ENCODE measurements around the gene VSNL1.

Gene VSNL1

DNA sequence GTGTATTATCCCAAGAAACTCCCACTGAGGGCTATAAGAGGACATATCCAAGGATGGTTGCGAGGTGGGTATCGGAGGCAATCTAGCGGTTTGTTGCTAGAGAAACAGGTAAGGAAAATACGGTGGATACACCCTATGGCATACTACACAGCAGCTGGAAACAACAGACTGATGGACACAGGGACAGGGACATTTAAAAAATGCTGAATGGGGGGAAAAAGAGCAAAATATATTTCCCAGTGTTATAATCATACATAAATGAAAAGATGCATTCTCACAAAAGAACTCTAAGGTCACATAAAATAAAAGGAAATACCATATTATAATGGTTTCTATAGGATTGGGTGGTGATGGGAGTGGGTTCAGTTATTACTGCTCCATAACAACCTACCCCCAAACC is 117.3 kb downstream of the VSNL1 start:
- Histone ChIP-seq H2AK5ac (ENCODE audit: low read length, severe bottlenecking) (no peak overlapping the region), H4K8ac (ENCODE audit: low read length) (no peak overlapping the region), H3K14ac (ENCODE audit: low read length in 2 of 2) (no peak overlapping the region), H2BK120ac (ENCODE audit: low read depth, low read length) (no peak overlapping the region), H3K36me3 (ENCODE audit: control insufficient read depth in 1 of 2, insufficient read depth in 2 of 2, low read depth in 1 of 2, low read length in 2 of 2) (peaks cover 0 to 10% of the 10 kb centered on the region in 2 experiments), H2AFZ (ENCODE audit: low read depth, low read length) (no peak overlapping the region), H3K9me3 (ENCODE audit: control insufficient read depth, low read length) (no peaks in the 10 kb centered on the region), H3K4me1 (ENCODE audit: control insufficient read depth, insufficient read depth, low read depth, low read length) (no peaks in the 10 kb centered on the region), H2BK5ac (ENCODE audit: low read depth, low read length, poor library complexity, severe bottlenecking) (no peak overlapping the region), H2BK12ac (ENCODE audit: low read length in 2 of 2) (no peak overlapping the region), H3K4me3 (ENCODE audit: insufficient read depth in 1 of 2, low read depth in 1 of 2, low read length in 2 of 2) (no peak overlapping the region), H2BK15ac (ENCODE audit: low read depth, poor library complexity, severe bottlenecking) (no peak overlapping the region), H3K4ac (ENCODE audit: low read depth in 1 of 2, low read length in 2 of 2) (no peak overlapping the region), H3K27me3 (ENCODE audit: control insufficient read depth in 1 of 2, insufficient read depth in 1 of 2, low read length in 2 of 2) (no peaks in the 10 kb centered on the region), H3K18ac (ENCODE audit: low read depth in 1 of 2, low read length in 2 of 2) (no peak overlapping the region), H3K4me2 (ENCODE audit: low read length, poor library complexity, severe bottlenecking) (no peak overlapping the region), H4K91ac (ENCODE audit: low read length) (no peak overlapping the region), H3K23ac (ENCODE audit: low read length in 2 of 2) (no peak overlapping the region), H3K27ac (ENCODE audit: low read length, poor library complexity, severe bottlenecking) (no peak overlapping the region), H3K9ac (ENCODE audit: low read length) (no peak overlapping the region), H3K79me1 (replicated peaks; ENCODE audit: low read length, poor library complexity, severe bottlenecking) (peaks cover 1% of the 10 kb centered on the region)
- no peak for DNase-seq
- WGBS, result 100% methylated on average over 3 of the region's 4 CpGs

DNA sequence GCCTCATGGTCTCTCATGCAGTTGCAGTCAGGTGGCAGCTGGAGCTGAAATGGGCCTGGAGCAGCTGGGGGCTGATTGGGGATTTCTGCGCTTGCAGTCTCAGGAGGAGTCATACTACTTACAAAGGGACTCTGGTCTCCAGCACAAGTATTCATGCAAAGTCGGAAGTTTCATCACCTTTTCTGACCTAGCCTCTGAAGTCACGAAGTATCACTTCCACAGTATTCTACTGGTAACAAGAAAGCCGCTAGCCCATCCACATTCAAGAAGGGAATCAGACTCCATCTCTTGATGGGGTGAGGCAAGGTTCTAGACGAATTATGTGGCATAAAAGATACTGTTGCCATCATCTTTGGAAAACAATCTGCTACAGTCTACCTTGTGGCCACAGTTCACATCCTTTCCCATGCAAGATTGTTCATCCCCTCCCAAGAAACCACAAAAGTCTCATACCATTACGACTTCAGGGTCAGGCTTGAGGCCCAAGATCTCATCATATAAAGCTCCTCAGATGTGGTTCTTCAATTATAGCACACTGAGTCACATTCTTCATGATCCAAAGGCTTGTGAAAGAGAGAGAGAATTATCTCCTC is 117.9 kb downstream of the VSNL1 start:
- Histone ChIP-seq H2AFZ (ENCODE audit: low read depth, low read length) (no peak overlapping the region), H3K27ac (ENCODE audit: low read length, poor library complexity, severe bottlenecking) (no peak overlapping the region), H3K14ac (ENCODE audit: low read length in 2 of 2) (no peak overlapping the region), H2BK15ac (ENCODE audit: low read depth, poor library complexity, severe bottlenecking) (no peak overlapping the region), H3K79me1 (replicated peaks; ENCODE audit: low read length, poor library complexity, severe bottlenecking) (peaks cover 1% of the 10 kb centered on the region), H3K4ac (ENCODE audit: low read depth in 1 of 2, low read length in 2 of 2) (no peak overlapping the region), H3K27me3 (ENCODE audit: control insufficient read depth in 1 of 2, insufficient read depth in 1 of 2, low read length in 2 of 2) (no peaks in the 10 kb centered on the region), H3K36me3 (ENCODE audit: control insufficient read depth in 1 of 2, insufficient read depth in 2 of 2, low read depth in 1 of 2, low read length in 2 of 2) (peaks cover 0 to 16% of the 10 kb centered on the region in 2 experiments), H3K4me1 (ENCODE audit: control insufficient read depth, insufficient read depth, low read depth, low read length) (no peaks in the 10 kb centered on the region), H3K4me3 (ENCODE audit: insufficient read depth in 1 of 2, low read depth in 1 of 2, low read length in 2 of 2) (no peak overlapping the region), H3K4me2 (ENCODE audit: low read length, poor library complexity, severe bottlenecking) (no peak overlapping the region), H4K91ac (ENCODE audit: low read length) (no peak overlapping the region), H3K18ac (ENCODE audit: low read depth in 1 of 2, low read length in 2 of 2) (no peak overlapping the region), H2BK12ac (ENCODE audit: low read length in 2 of 2) (no peak overlapping the region), H3K9me3 (ENCODE audit: control insufficient read depth, low read length) (no peaks in the 10 kb centered on the region), H2BK5ac (ENCODE audit: low read depth, low read length, poor library complexity, severe bottlenecking) (no peak overlapping the region), H3K23ac (ENCODE audit: low read length in 2 of 2) (no peak overlapping the region), H4K8ac (ENCODE audit: low read length) (no peak overlapping the region), H3K9ac (ENCODE audit: low read length) (no peak overlapping the region), H2BK120ac (ENCODE audit: low read depth, low read length) (no peak overlapping the region), H2AK5ac (ENCODE audit: low read length, severe bottlenecking) (no peak overlapping the region)
- DNase-seq, result no peak
- 97% methylated on average over 6 of the region's 6 CpGs for WGBS

DNA sequence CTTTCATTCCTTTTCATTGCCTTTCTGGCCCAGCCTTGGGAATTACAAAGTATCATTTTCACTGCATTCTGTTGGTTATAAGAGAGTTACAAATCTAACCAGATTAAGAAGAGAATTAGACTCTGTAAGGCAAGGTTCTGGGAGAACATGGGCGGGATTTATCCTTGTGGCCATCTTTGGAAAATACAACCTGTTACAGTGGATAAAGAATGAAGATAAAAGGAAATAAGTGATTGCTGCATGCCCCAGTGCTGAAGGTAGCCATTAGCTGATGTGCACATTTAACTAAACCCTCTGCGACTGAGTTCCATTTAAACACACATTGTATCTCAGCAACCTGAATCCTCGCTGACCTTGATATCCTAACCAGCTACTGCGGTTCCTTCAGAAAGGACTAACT is 119.7 kb downstream of the VSNL1 start:
- H2BK5ac ChIP-seq (ENCODE audit: low read depth, low read length, poor library complexity, severe bottlenecking), result no peak overlapping the region
- no peak overlapping the region for H4K8ac ChIP-seq (ENCODE audit: low read length)
- no peak overlapping the region for H3K4me3 ChIP-seq (ENCODE audit: insufficient read depth in 1 of 2, low read depth in 1 of 2, low read length in 2 of 2)
- H3K9me3 ChIP-seq (ENCODE audit: control insufficient read depth, low read length), result no peaks in the 10 kb centered on the region
- DNase-seq, result no peak
- H2AFZ ChIP-seq (ENCODE audit: low read depth, low read length), result no peak overlapping the region
- H3K4me2 ChIP-seq (ENCODE audit: low read length, poor library complexity, severe bottlenecking), result no peak overlapping the region
- no peak overlapping the region for H3K14ac ChIP-seq (ENCODE audit: low read length in 2 of 2)
- no peak overlapping the region for H3K27ac ChIP-seq (ENCODE audit: low read length, poor library complexity, severe bottlenecking)
- H3K36me3 ChIP-seq (ENCODE audit: control insufficient read depth in 1 of 2, insufficient read depth in 2 of 2, low read depth in 1 of 2, low read length in 2 of 2), result peaks cover 3 to 35% of the 10 kb centered on the region in 2 experiments
- no peak overlapping the region for H2BK12ac ChIP-seq (ENCODE audit: low read length in 2 of 2)
- no peak overlapping the region for H2BK120ac ChIP-seq (ENCODE audit: low read depth, low read length)
- H3K4ac ChIP-seq (ENCODE audit: low read depth in 1 of 2, low read length in 2 of 2), result no peak overlapping the region
- H2BK15ac ChIP-seq (ENCODE audit: low read depth, poor library complexity, severe bottlenecking), result no peak overlapping the region
- H3K23ac ChIP-seq (ENCODE audit: low read length in 2 of 2), result no peak overlapping the region
- no peak overlapping the region for H4K91ac ChIP-seq (ENCODE audit: low read length)
- 98% methylated on average over 4 of the region's 4 CpGs for WGBS
- H3K18ac ChIP-seq (ENCODE audit: low read depth in 1 of 2, low read length in 2 of 2), result no peak overlapping the region
- no peaks in the 10 kb centered on the region for H3K27me3 ChIP-seq (ENCODE audit: control insufficient read depth in 1 of 2, insufficient read depth in 1 of 2, low read length in 2 of 2)
- no peak overlapping the region for H2AK5ac ChIP-seq (ENCODE audit: low read length, severe bottlenecking)
- peaks cover 1% of the 10 kb centered on the region for H3K79me1 ChIP-seq (replicated peaks; ENCODE audit: low read length, poor library complexity, severe bottlenecking)
- no peak overlapping the region for H3K9ac ChIP-seq (ENCODE audit: low read length)
- no peaks in the 10 kb centered on the region for H3K4me1 ChIP-seq (ENCODE audit: control insufficient read depth, insufficient read depth, low read depth, low read length)

DNA sequence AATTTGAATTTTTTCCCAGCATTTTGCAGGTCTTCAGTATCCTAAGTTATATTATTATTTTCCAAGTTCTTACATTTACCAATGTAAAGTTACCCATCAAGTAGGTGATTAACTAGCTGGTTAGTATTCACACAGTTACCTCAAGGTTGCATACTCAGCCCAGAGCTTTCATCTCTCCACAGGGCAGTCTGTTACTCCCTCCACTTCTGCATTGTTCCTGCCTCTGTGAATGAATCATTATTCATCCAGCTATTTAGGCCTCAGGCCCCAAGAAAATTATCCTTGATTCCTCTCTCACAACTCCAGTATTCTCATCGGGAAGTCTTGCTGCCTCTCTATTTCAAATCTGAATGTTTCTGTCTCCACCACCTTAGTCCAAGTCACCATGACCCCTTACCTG is 121.0 kb downstream of the VSNL1 start:
- H3K14ac ChIP-seq (ENCODE audit: low read length in 2 of 2), result no peak overlapping the region
- WGBS, result 96% methylated on average over 1 of the region's 1 CpG

More for the DNA sequence above, 121.0 kb downstream of the VSNL1 start:
- no peaks in the 10 kb centered on the region for H3K27me3 ChIP-seq (ENCODE audit: control insufficient read depth in 1 of 2, insufficient read depth in 1 of 2, low read length in 2 of 2)
- H2BK120ac ChIP-seq (ENCODE audit: low read depth, low read length), result no peak overlapping the region
- H3K27ac ChIP-seq (ENCODE audit: low read length, poor library complexity, severe bottlenecking), result no peak overlapping the region
- H2AK5ac ChIP-seq (ENCODE audit: low read length, severe bottlenecking), result no peak overlapping the region
- H2BK5ac ChIP-seq (ENCODE audit: low read depth, low read length, poor library complexity, severe bottlenecking), result no peak overlapping the region
- H2BK15ac ChIP-seq (ENCODE audit: low read depth, poor library complexity, severe bottlenecking), result no peak overlapping the region
- H3K4ac ChIP-seq (ENCODE audit: low read depth in 1 of 2, low read length in 2 of 2), result no peak overlapping the region
- H3K23ac ChIP-seq (ENCODE audit: low read length in 2 of 2), result no peak overlapping the region
- no peak overlapping the region for H4K8ac ChIP-seq (ENCODE audit: low read length)
- no peak overlapping the region for H3K4me2 ChIP-seq (ENCODE audit: low read length, poor library complexity, severe bottlenecking)
- DNase-seq, result no peak
- peaks cover 1% of the 10 kb centered on the region for H3K79me1 ChIP-seq (replicated peaks; ENCODE audit: low read length, poor library complexity, severe bottlenecking)
- H3K9me3 ChIP-seq (ENCODE audit: control insufficient read depth, low read length), result no peaks in the 10 kb centered on the region
- H2BK12ac ChIP-seq (ENCODE audit: low read length in 2 of 2), result no peak overlapping the region
- H3K4me1 ChIP-seq (ENCODE audit: control insufficient read depth, insufficient read depth, low read depth, low read length), result no peaks in the 10 kb centered on the region
- H3K18ac ChIP-seq (ENCODE audit: low read depth in 1 of 2, low read length in 2 of 2), result no peak overlapping the region
- peaks cover 3 to 47% of the 10 kb centered on the region in 2 experiments for H3K36me3 ChIP-seq (ENCODE audit: control insufficient read depth in 1 of 2, insufficient read depth in 2 of 2, low read depth in 1 of 2, low read length in 2 of 2)
- no peak overlapping the region for H4K91ac ChIP-seq (ENCODE audit: low read length)
- H3K4me3 ChIP-seq (ENCODE audit: insufficient read depth in 1 of 2, low read depth in 1 of 2, low read length in 2 of 2), result no peak overlapping the region
- H3K9ac ChIP-seq (ENCODE audit: low read length), result no peak overlapping the region
- H2AFZ ChIP-seq (ENCODE audit: low read depth, low read length), result no peak overlapping the region

Measured in mesenchymal stem cell (in vitro differentiated cells and primary cell).